Measurements from ENCODE around the gene IFT81.
"Not testable (repeated sequence)": the region's sequence is repeated elsewhere in the genome, so short reads cannot be mapped to it uniquely, and the experiment has no call there.

IFT81 gene

GRCh38 chr12:110109037-110109836, 14.9 kb upstream of the IFT81 start:
- no peak for DNase-seq

- DNase-seq: no peak
These were observed 14.2 kb upstream of the IFT81 start for GRCh38 chr12:110109837-110110535.

GRCh38 chr12:110111476-110112334, 12.5 kb upstream of the IFT81 start:
- DNase-seq: no peak

- DNase-seq: no peak
These were observed 11.9 kb upstream of the IFT81 start for GRCh38 chr12:110112335-110112660.

- DNase-seq: no peak
These were observed 9.6 kb upstream of the IFT81 start for GRCh38 chr12:110114528-110114937.

- DNase-seq: no peak
These were observed 8.5 kb upstream of the IFT81 start for GRCh38 chr12:110115675-110116074.

GRCh38 chr12:110116623-110117022, 7.5 kb upstream of the IFT81 start:
- no peak for DNase-seq

GRCh38 chr12:110117210-110117609, 6.9 kb upstream of the IFT81 start:
- not testable (repeated sequence) for DNase-seq

GRCh38 chr12:110117956-110118685, 6.0 kb upstream of the IFT81 start:
- DNase-seq: no peak

- no peak for DNase-seq
These were observed 1.2 kb upstream of the IFT81 start for GRCh38 chr12:110122929-110123328.

- DNase-seq: no peak
These were observed 263 bp upstream of the IFT81 start for GRCh38 chr12:110123919-110124268.

- DNase-seq: no peak
These were observed 2.4 kb downstream of the IFT81 start for GRCh38 chr12:110126557-110126956.

- no peak for DNase-seq
These were observed 10.7 kb downstream of the IFT81 start for GRCh38 chr12:110134691-110135411.

- DNase-seq: no peak
These were observed 11.6 kb downstream of the IFT81 start for GRCh38 chr12:110135806-110136205.

GRCh38 chr12:110137786-110138185, 13.6 kb downstream of the IFT81 start:
- DNase-seq: no peak

GRCh38 chr12:110141389-110141788, 17.2 kb downstream of the IFT81 start:
- no peak for DNase-seq

- no peak for DNase-seq
These were observed 22.8 kb downstream of the IFT81 start for GRCh38 chr12:110146986-110147385.

- DNase-seq: no peak
These were observed 25.0 kb downstream of the IFT81 start for GRCh38 chr12:110149086-110149660.

- DNase-seq: no peak
These were observed 32.6 kb downstream of the IFT81 start for GRCh38 chr12:110156766-110157165.

- no peak for DNase-seq
These were observed 33.4 kb downstream of the IFT81 start for GRCh38 chr12:110157539-110157938.

GRCh38 chr12:110159671-110160245, 35.6 kb downstream of the IFT81 start:
- no peak for DNase-seq

All from CD4-positive, alpha-beta T cell treated with Interleukin-17A for 1 hour (primary cell).